Dendritic cell treated with granulocyte-macrophage colony-stimulating factor and Interleukin-4, amounts not matched to agents 40 ng/mL and 50 ng/mL, for 4 days (primary cell): Measurements from ENCODE around the gene CCZ1.
"Not testable (repeated sequence)": the region's sequence is repeated elsewhere in the genome, so short reads cannot be mapped to it uniquely, and the experiment has no call there.

Source experiments
- H3K27ac Mint-ChIP-seq: one replicate; pipeline ENCODE4 v1.8.0; 2022; ENCODE audit warnings: mild to moderate bottlenecking, mixed read lengths
- H3K27me3 Mint-ChIP-seq: one replicate; pipeline ENCODE4 v1.8.0; 2022; ENCODE audit warnings: mild to moderate bottlenecking, mixed read lengths
- H3K36me3 Mint-ChIP-seq: one replicate; pipeline ENCODE4 v1.8.0; 2022; ENCODE audit warnings: low read depth, mixed read lengths
- H3K4me1 Mint-ChIP-seq: one replicate; pipeline ENCODE4 v1.8.0; 2022; ENCODE audit warnings: low read depth, mixed read lengths
- H3K4me3 Mint-ChIP-seq: one replicate; pipeline ENCODE4 v1.8.0; 2022; ENCODE audit warnings: mild to moderate bottlenecking, moderate library complexity, mixed read lengths
- H3K9me3 Mint-ChIP-seq: one replicate; pipeline ENCODE4 v1.8.0; 2022; ENCODE audit warnings: mixed read lengths
- intact Hi-C: fragments of 100-400 bp; cut with micrococcal nuclease; formaldehyde crosslinking; loops from one replicate; pipeline ENCODE4 v1.15.0; 2022

The CCZ1 gene

GRCh38 chr7:5880106-5880505, 18.4 kb upstream of the CCZ1 start:
- H3K9me3 Mint-ChIP-seq, H3K27me3 Mint-ChIP-seq, H3K27ac Mint-ChIP-seq, H3K4me3 Mint-ChIP-seq, intact Hi-C loops, H3K36me3 Mint-ChIP-seq, H3K4me1 Mint-ChIP-seq: not testable (repeated sequence)

- intact Hi-C loops, H3K4me1 Mint-ChIP-seq, H3K36me3 Mint-ChIP-seq, H3K27ac Mint-ChIP-seq, H3K4me3 Mint-ChIP-seq, H3K9me3 Mint-ChIP-seq, H3K27me3 Mint-ChIP-seq: not testable (repeated sequence)
Measured at GRCh38 chr7:5884431-5884830, 14.1 kb upstream of the CCZ1 start.

- H3K9me3 Mint-ChIP-seq, H3K36me3 Mint-ChIP-seq, H3K27me3 Mint-ChIP-seq, H3K4me1 Mint-ChIP-seq, H3K4me3 Mint-ChIP-seq, intact Hi-C loops, H3K27ac Mint-ChIP-seq: not testable (repeated sequence)
Measured at GRCh38 chr7:5888021-5888420, 10.5 kb upstream of the CCZ1 start.

- H3K36me3 Mint-ChIP-seq, H3K9me3 Mint-ChIP-seq, H3K4me1 Mint-ChIP-seq, H3K27me3 Mint-ChIP-seq, H3K4me3 Mint-ChIP-seq, intact Hi-C loops, H3K27ac Mint-ChIP-seq: not testable (repeated sequence)
Measured at GRCh38 chr7:5890244-5890643, 8.3 kb upstream of the CCZ1 start.

GRCh38 chr7:5892498-5892897, 6.0 kb upstream of the CCZ1 start:
- H3K27ac Mint-ChIP-seq = no peak overlapping the region

GRCh38 chr7:5897369-5897919, 1.1 kb upstream of the CCZ1 start:
- H3K27ac Mint-ChIP-seq, H3K4me3 Mint-ChIP-seq, intact Hi-C loops: not testable (repeated sequence)

More at GRCh38 chr7:5892498-5892897, 6.0 kb upstream of the CCZ1 start:
- intact Hi-C loops = no loop called here
- no peaks in the 10 kb centered on the region for H3K9me3 Mint-ChIP-seq
- H3K27me3 Mint-ChIP-seq = peaks cover 2% of the 10 kb centered on the region
- H3K36me3 Mint-ChIP-seq = no peaks in the 10 kb centered on the region
- H3K4me3 Mint-ChIP-seq = no peak overlapping the region
- H3K4me1 Mint-ChIP-seq = no peaks in the 10 kb centered on the region

GRCh38 chr7:5903002-5903401, 4.5 kb downstream of the CCZ1 start:
- H3K4me1 Mint-ChIP-seq, H3K27ac Mint-ChIP-seq, intact Hi-C loops, H3K4me3 Mint-ChIP-seq, H3K9me3 Mint-ChIP-seq, H3K27me3 Mint-ChIP-seq: not testable (repeated sequence)
- peaks cover 45% of the 10 kb centered on the region for H3K36me3 Mint-ChIP-seq

More at GRCh38 chr7:5897369-5897919, 1.1 kb upstream of the CCZ1 start:
- not testable (repeated sequence) for H3K4me1 Mint-ChIP-seq, H3K27me3 Mint-ChIP-seq, H3K9me3 Mint-ChIP-seq
- H3K36me3 Mint-ChIP-seq = peaks cover 11% of the 10 kb centered on the region

GRCh38 chr7:5904726-5905125, 6.2 kb downstream of the CCZ1 start:
- intact Hi-C loops, H3K4me3 Mint-ChIP-seq, H3K27me3 Mint-ChIP-seq, H3K27ac Mint-ChIP-seq, H3K4me1 Mint-ChIP-seq, H3K9me3 Mint-ChIP-seq: not testable (repeated sequence)
- H3K36me3 Mint-ChIP-seq = peaks cover 57% of the 10 kb centered on the region

GRCh38 chr7:5908835-5909234, 10.3 kb downstream of the CCZ1 start:
- H3K4me3 Mint-ChIP-seq, H3K27ac Mint-ChIP-seq, H3K27me3 Mint-ChIP-seq, H3K4me1 Mint-ChIP-seq, H3K9me3 Mint-ChIP-seq, intact Hi-C loops: not testable (repeated sequence)
- H3K36me3 Mint-ChIP-seq = peaks cover 55% of the 10 kb centered on the region

- H3K4me1 Mint-ChIP-seq, H3K9me3 Mint-ChIP-seq, H3K27ac Mint-ChIP-seq, H3K27me3 Mint-ChIP-seq, H3K4me3 Mint-ChIP-seq, intact Hi-C loops: not testable (repeated sequence)
- H3K36me3 Mint-ChIP-seq = peaks cover 22% of the 10 kb centered on the region
Measured at GRCh38 chr7:5916529-5916928, 18.0 kb downstream of the CCZ1 start.

- H3K27ac Mint-ChIP-seq, H3K4me3 Mint-ChIP-seq, H3K4me1 Mint-ChIP-seq, intact Hi-C loops, H3K27me3 Mint-ChIP-seq, H3K9me3 Mint-ChIP-seq: not testable (repeated sequence)
- H3K36me3 Mint-ChIP-seq = peaks cover 20% of the 10 kb centered on the region
Measured at GRCh38 chr7:5924180-5924579, 25.6 kb downstream of the CCZ1 start.

- H3K27me3 Mint-ChIP-seq, intact Hi-C loops, H3K4me3 Mint-ChIP-seq, H3K4me1 Mint-ChIP-seq, H3K9me3 Mint-ChIP-seq, H3K27ac Mint-ChIP-seq: not testable (repeated sequence)
- peaks cover 20% of the 10 kb centered on the region for H3K36me3 Mint-ChIP-seq
Measured at GRCh38 chr7:5924630-5925029, 26.1 kb downstream of the CCZ1 start.

GRCh38 chr7:5926263-5926870, 27.8 kb downstream of the CCZ1 start:
- intact Hi-C loops, H3K9me3 Mint-ChIP-seq, H3K27ac Mint-ChIP-seq, H3K4me3 Mint-ChIP-seq, H3K27me3 Mint-ChIP-seq, H3K4me1 Mint-ChIP-seq: not testable (repeated sequence)
- H3K36me3 Mint-ChIP-seq = peaks cover 25% of the 10 kb centered on the region

- H3K36me3 Mint-ChIP-seq = peaks cover 28% of the 10 kb centered on the region
- H3K4me1 Mint-ChIP-seq, H3K27ac Mint-ChIP-seq, H3K4me3 Mint-ChIP-seq, H3K9me3 Mint-ChIP-seq, intact Hi-C loops, H3K27me3 Mint-ChIP-seq: not testable (repeated sequence)
Measured at GRCh38 chr7:5930290-5930689, 31.8 kb downstream of the CCZ1 start.

GRCh38 chr7:5931250-5931649, 32.7 kb downstream of the CCZ1 start:
- H3K27ac Mint-ChIP-seq, H3K27me3 Mint-ChIP-seq, H3K9me3 Mint-ChIP-seq, H3K4me3 Mint-ChIP-seq, intact Hi-C loops, H3K4me1 Mint-ChIP-seq: not testable (repeated sequence)
- H3K36me3 Mint-ChIP-seq = peaks cover 28% of the 10 kb centered on the region
